HepG2 (cell line): ENCODE results near the gene ZNF514. TPM values are rescaled to one million over a fixed set of nuclear protein-coding genes. Genes with fewer than 3 reads are reported as not detected.

Source experiments
- AGO2 ChIP-seq: fragments of 200-400 bp; formaldehyde crosslinking; optimal IDR thresholded peaks from 2 replicates; pipeline ENCODE3; 2017; ENCODE audit warnings: mild to moderate bottlenecking, low read depth, low read length, moderate library complexity
- BRD4 ChIP-seq: sonication (generic); formaldehyde crosslinking; IDR thresholded peaks from 2 replicates; pipeline ENCODE4 v1.4.0; 2020; ENCODE audit warnings: missing genetic modification reagents
- KMT2A ChIP-seq: sonication (generic); formaldehyde crosslinking; IDR thresholded peaks from 2 replicates; pipeline ENCODE4 v1.4.0; 2020; ENCODE audit warnings: missing genetic modification reagents
- MBNL3 ChIP-seq: fragments of 250-450 bp; sonication (Bioruptor Pico); conservative IDR thresholded peaks from 2 replicates; pipeline ENCODE4 v1.8.0; 2022; ENCODE audit warnings: mild to moderate bottlenecking, inconsistent platforms
- NBN ChIP-seq: fragments of 450-650 bp; conservative IDR thresholded peaks from 2 replicates; pipeline ENCODE4 v1.6.1; 2017
- SMYD3 ChIP-seq: sonication (generic); formaldehyde crosslinking; IDR thresholded peaks from 2 replicates; pipeline ENCODE4 v1.8.1; 2023; ENCODE audit warnings: mild to moderate bottlenecking, missing genetic modification reagents
- ZFX ChIP-seq: sonication (generic); formaldehyde crosslinking; IDR thresholded peaks from 2 replicates; pipeline ENCODE4 v1.4.0; 2020; ENCODE audit warnings: mild to moderate bottlenecking, low read depth, missing genetic modification reagents, moderate library complexity
- ZFY ChIP-seq: sonication (generic); formaldehyde crosslinking; IDR thresholded peaks from 2 replicates; pipeline ENCODE4 v1.4.0; 2020; ENCODE audit warnings: missing genetic modification reagents
- ZMYM4 ChIP-seq: sonication (generic); formaldehyde crosslinking; IDR thresholded peaks from 2 replicates; pipeline ENCODE4 v1.8.1; 2023; ENCODE audit warnings: mild to moderate bottlenecking, missing genetic modification reagents
- ZNF263 ChIP-seq: sonication (generic); formaldehyde crosslinking; IDR thresholded peaks from 2 replicates; pipeline ENCODE4 v1.4.0; 2020; ENCODE audit warnings: missing genetic modification reagents
- ZNF331 ChIP-seq: sonication (generic); formaldehyde crosslinking; IDR thresholded peaks from 2 replicates; pipeline ENCODE4 v1.4.0; 2020; ENCODE audit warnings: missing genetic modification reagents
- ZNF496 ChIP-seq: sonication (generic); formaldehyde crosslinking; IDR thresholded peaks from 2 replicates; pipeline ENCODE4 v1.8.1; 2023; ENCODE audit warnings: mild to moderate bottlenecking, moderate library complexity, missing genetic modification reagents; ENCODE audit not compliant: insufficient replicate concordance
- ZNF563 ChIP-seq: sonication (generic); formaldehyde crosslinking; IDR thresholded peaks from 2 replicates; pipeline ENCODE4 v1.8.0; 2022; ENCODE audit warnings: mild to moderate bottlenecking, moderate library complexity, missing genetic modification reagents
- ZNF564 ChIP-seq: sonication (generic); formaldehyde crosslinking; IDR thresholded peaks from 2 replicates; pipeline ENCODE4 v1.8.1; 2023; ENCODE audit warnings: mild to moderate bottlenecking, missing genetic modification reagents
- ZNF773 ChIP-seq: sonication (generic); formaldehyde crosslinking; IDR thresholded peaks from 2 replicates; pipeline ENCODE4 v1.4.0; 2020; ENCODE audit warnings: missing genetic modification reagents, borderline replicate concordance
- ZNF891 ChIP-seq: sonication (generic); formaldehyde crosslinking; IDR thresholded peaks from 2 replicates; pipeline ENCODE4 v1.5.0; 2020; ENCODE audit warnings: mild to moderate bottlenecking, missing genetic modification reagents
- ZSCAN12 ChIP-seq: sonication (generic); formaldehyde crosslinking; IDR thresholded peaks from 2 replicates; pipeline ENCODE4 v1.9.0; 2021; ENCODE audit warnings: mild to moderate bottlenecking, missing genetic modification reagents
- polyA plus RNA-seq, 8 experiments: library from polyadenylated mRNA; depleted of rRNA in 3 of 8; stranded (reverse) in 7 of 8; unstranded in 1 of 8; fragments of >200 nt; fragmentation: Illumina TruSeq in 4 of 8; extraction: Trizol in 4 of 8; gene quantifications; 2 replicates each; pipeline versions ENCODE4 v1.2.1 to v1.2.3, GENCODE V29; 2011 to 2016; ENCODE audit warnings: low read depth in 4 of 8, missing spikeins in 1 of 8, mixed read lengths in 1 of 8; ENCODE audit not compliant: insufficient read depth in 1 of 8
- total RNA-seq, 5 experiments: library from RNA; depleted of rRNA; stranded (reverse); fragments of >200 nt; fragmentation: Illumina TruSeq; extraction: Trizol; gene quantifications; 2 replicates each; pipeline ENCODE4 v1.2.3, GENCODE V29; 2016; ENCODE audit warnings: low read depth in 1 of 5
- TF ChIP-seq, protein P1 (sequence below): sonication (generic); formaldehyde crosslinking; IDR thresholded peaks from one replicate; pipeline ENCODE4 v1.5.1; 2020; ENCODE audit warnings: mild to moderate bottlenecking, missing genetic modification reagents; ENCODE audit errors: not compliant biosample characterization
- TF ChIP-seq, protein P2 (sequence below): sonication (generic); formaldehyde crosslinking; IDR thresholded peaks from 2 replicates; pipeline ENCODE4 v1.8.1; 2022; ENCODE audit warnings: low read depth, mild to moderate bottlenecking, missing genetic modification reagents

The ZNF514 gene
- total and polyA plus RNA-seq, 2 of the 13 experiments (the other 11 are each of a cell fraction or from before 2014, with no cell fraction given) = 15.2 to 18.7 TPM

DNA sequence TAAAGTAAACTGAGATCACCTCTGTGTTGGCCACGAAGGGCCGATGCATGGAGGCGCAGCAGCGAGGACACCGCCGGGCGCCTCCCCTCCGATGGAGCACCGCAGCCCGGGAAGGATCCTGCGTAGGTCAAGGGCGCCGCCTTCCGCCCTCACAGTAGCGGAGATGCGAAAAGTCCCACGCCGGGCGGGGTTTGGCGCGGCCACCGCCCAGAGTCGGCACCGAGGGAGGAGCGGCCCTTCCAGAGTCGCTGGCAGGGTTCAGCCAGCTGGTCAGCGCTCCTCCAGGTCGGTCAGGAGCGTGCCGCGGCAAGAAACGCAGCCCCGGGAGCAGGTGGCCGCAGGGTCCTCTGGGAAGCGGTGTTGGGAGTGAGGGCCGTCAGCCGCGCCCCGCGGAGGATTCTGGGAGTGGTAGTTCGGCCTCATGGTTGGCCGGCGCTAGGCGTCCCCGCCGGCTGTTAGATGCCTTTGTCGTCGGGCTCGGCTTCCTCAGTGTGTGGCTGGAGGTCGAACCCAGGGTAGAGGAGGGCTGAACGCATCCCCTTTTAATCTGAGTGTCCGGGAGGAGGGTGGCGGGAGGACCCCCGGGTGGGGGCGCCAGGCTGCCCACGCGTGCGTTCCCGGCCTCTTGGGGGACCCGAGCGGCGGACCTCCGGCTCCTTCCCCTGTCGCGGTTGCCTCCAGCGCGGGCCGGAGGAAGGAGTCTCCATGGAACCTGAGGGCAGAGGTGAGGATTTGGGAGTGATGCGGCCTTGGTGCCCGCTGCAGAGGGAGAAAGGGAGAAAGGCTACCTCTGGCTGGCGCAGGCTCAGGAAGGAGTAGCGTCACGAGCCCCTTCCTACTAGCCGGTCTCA, 47.7 kb upstream of the ZNF514 start, which contains the start of gene ZNF892 (continued):
- TF ChIP-seq, protein P1, sequence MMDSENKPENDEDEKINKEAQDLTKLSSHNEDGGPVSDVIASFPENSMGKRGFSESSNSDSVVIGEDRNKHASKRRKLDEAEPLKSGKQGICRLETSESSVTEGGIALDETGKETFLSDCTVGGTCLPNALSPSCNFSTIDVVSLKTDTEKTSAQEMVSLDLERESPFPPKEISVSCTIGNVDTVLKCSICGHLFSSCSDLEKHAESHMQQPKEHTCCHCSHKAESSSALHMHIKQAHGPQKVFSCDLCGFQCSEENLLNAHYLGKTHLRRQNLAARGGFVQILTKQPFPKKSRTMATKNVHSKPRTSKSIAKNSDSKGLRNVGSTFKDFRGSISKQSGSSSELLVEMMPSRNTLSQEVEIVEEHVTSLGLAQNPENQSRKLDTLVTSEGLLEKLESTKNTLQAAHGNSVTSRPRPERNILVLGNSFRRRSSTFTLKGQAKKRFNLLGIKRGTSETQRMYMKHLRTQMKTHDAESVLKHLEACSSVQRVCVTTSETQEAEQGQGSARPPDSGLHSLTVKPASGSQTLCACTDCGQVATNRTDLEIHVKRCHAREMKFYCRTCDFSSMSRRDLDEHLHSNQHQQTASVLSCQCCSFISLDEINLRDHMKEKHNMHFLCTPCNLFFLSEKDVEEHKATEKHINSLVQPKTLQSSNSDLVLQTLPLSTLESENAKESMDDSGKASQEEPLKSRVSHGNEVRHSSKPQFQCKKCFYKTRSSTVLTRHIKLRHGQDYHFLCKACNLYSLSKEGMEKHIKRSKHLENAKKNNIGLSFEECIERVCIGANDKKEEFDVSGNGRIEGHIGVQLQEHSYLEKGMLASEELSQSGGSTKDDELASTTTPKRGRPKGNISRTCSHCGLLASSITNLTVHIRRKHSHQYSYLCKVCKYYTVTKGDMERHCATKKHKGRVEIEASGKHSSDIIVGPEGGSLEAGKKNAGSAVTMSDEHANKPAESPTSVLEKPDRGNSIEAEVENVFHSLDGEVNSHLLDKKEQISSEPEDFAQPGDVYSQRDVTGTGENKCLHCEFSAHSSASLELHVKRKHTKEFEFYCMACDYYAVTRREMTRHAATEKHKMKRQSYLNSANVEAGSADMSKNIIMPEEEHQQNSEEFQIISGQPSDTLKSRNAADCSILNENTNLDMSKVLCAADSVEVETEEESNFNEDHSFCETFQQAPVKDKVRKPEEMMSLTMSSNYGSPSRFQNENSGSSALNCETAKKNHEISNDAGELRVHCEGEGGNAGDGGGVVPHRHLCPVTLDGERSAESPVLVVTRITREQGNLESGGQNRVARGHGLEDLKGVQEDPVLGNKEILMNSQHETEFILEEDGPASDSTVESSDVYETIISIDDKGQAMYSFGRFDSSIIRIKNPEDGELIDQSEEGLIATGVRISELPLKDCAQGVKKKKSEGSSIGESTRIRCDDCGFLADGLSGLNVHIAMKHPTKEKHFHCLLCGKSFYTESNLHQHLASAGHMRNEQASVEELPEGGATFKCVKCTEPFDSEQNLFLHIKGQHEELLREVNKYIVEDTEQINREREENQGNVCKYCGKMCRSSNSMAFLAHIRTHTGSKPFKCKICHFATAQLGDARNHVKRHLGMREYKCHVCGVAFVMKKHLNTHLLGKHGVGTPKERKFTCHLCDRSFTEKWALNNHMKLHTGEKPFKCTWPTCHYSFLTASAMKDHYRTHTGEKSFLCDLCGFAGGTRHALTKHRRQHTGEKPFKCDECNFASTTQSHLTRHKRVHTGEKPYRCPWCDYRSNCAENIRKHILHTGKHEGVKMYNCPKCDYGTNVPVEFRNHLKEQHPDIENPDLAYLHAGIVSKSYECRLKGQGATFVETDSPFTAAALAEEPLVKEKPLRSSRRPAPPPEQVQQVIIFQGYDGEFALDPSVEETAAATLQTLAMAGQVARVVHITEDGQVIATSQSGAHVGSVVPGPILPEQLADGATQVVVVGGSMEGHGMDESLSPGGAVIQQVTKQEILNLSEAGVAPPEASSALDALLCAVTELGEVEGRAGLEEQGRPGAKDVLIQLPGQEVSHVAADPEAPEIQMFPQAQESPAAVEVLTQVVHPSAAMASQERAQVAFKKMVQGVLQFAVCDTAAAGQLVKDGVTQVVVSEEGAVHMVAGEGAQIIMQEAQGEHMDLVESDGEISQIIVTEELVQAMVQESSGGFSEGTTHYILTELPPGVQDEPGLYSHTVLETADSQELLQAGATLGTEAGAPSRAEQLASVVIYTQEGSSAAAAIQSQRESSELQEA (CRISPR knock-in tag) = peak; percentile 34
- TF ChIP-seq ZNF496 (CRISPR knock-in tag) (no peak), ZFY (peak; percentile 59), MBNL3 (CRISPR knock-in tag) (no peak), ZNF563 (0 out of 2 replicates have a peak, but pooled peaks have one; percentile 65), ZNF263 (CRISPR knock-in tag) (peak; percentile 98), AGO2 (no peak), ZMYM4 (CRISPR knock-in tag) (peak; percentile 61; the same call in 1 of the 2 replicates), ZFX (CRISPR knock-in tag) (peak; percentile 40; the same call in 1 of the 2 replicates), ZNF891 (CRISPR knock-in tag) (0 out of 2 replicates have a peak, but pooled peaks have one; percentile 40), SMYD3 (CRISPR knock-in tag) (no peak), NBN (no peak), ZSCAN12 (CRISPR knock-in tag) (no peak), BRD4 (CRISPR knock-in tag) (0 out of 2 replicates have a peak, but pooled peaks have one; percentile 48), KMT2A (no peak), ZNF564 (0 out of 2 replicates have a peak, but pooled peaks have one; percentile 68), ZNF331 (CRISPR knock-in tag) (peak; percentile 91), ZNF773 (CRISPR knock-in tag) (peak; percentile 54; the same call in 1 of the 2 replicates)
- TF ChIP-seq, protein P2, sequence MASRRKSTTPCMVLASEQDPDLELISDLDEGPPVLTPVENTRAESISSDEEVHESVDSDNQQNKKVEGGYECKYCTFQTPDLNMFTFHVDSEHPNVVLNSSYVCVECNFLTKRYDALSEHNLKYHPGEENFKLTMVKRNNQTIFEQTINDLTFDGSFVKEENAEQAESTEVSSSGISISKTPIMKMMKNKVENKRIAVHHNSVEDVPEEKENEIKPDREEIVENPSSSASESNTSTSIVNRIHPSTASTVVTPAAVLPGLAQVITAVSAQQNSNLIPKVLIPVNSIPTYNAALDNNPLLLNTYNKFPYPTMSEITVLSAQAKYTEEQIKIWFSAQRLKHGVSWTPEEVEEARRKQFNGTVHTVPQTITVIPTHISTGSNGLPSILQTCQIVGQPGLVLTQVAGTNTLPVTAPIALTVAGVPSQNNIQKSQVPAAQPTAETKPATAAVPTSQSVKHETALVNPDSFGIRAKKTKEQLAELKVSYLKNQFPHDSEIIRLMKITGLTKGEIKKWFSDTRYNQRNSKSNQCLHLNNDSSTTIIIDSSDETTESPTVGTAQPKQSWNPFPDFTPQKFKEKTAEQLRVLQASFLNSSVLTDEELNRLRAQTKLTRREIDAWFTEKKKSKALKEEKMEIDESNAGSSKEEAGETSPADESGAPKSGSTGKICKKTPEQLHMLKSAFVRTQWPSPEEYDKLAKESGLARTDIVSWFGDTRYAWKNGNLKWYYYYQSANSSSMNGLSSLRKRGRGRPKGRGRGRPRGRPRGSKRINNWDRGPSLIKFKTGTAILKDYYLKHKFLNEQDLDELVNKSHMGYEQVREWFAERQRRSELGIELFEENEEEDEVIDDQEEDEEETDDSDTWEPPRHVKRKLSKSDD (CRISPR knock-in tag) = no peak
